Measurements from ENCODE around the gene PREB.

The PREB gene

GRCh38 chr2:27094353-27094984 lies 40.0 kb downstream of the PREB start:
- DNase-seq = no peak

- DNase-seq = no peak
These were observed 40.7 kb downstream of the PREB start for GRCh38 chr2:27093430-27094352.

GRCh38 chr2:27092696-27093429 lies 41.6 kb downstream of the PREB start:
- DNase-seq = no peak

- DNase-seq = no peak
These were observed 42.4 kb downstream of the PREB start for GRCh38 chr2:27091746-27092695.

GRCh38 chr2:27089111-27089954 lies 45.1 kb downstream of the PREB start:
- no peak for DNase-seq

GRCh38 chr2:27088634-27089033 lies 45.8 kb downstream of the PREB start:
- no peak for DNase-seq

- DNase-seq = no peak
These were observed 46.5 kb downstream of the PREB start for GRCh38 chr2:27087823-27088410.

GRCh38 chr2:27086724-27087593 lies 47.5 kb downstream of the PREB start, which contains the start of gene KHK:
KHK (plus strand) TSS chr2:27086772; CDS start chr2:27087260, 488 bp downstream.
- no peak for DNase-seq

GRCh38 chr2:27086090-27086723 lies 48.2 kb downstream of the PREB start:
- DNase-seq = peak; percentile 99 to 100

GRCh38 chr2:27085673-27086089 lies 48.8 kb downstream of the PREB start:
- DNase-seq = peak; percentile 28 to 31

GRCh38 chr2:27085062-27085672 lies 49.3 kb downstream of the PREB start:
- DNase-seq = no peak

- DNase-seq = no peak
These were observed 50.0 kb downstream of the PREB start for GRCh38 chr2:27084297-27085061.

GRCh38 chr2:27083410-27084296 lies 50.8 kb downstream of the PREB start:
- DNase-seq = no peak

GRCh38 chr2:27082773-27083409 lies 51.5 kb downstream of the PREB start:
- DNase-seq = no peak

GRCh38 chr2:27081984-27082772 lies 52.3 kb downstream of the PREB start:
- no peak for DNase-seq

Measured in stimulated activated CD4-positive, alpha-beta T cell treated with anti-CD3 and anti-CD28 coated beads, Interleukin-2, amount 100 ng/mL, for 48 hours (primary cell).